ENCODE measurements around the gene PXMP2.

- no peak for TF ChIP-seq CTCF (IDR thresholded peaks at IDR 0.05)
- TF ChIP-seq POLR2A (IDR thresholded peaks at IDR 0.05; ENCODE audit: low read depth) = no peak
- no peak for TF ChIP-seq POLR2AphosphoS5 (IDR thresholded peaks at IDR 0.05)
- no peak for TF ChIP-seq EP300 (IDR thresholded peaks at IDR 0.05)
Measured at GRCh38 chr12:132703641-132704040, 16.3 kb downstream of the PXMP2 start.

Measured in esophagus muscularis mucosa (tissue), 4 donors.